ENCODE results near the gene USP46. TPM values are rescaled to one million over a fixed set of nuclear protein-coding genes. Genes with fewer than 3 reads are reported as not detected.

The USP46 gene
- total RNA-seq, 1 experiment from 2014 or later = 16.8 TPM

- POLR2A ChIA-PET = interaction anchor here (1.0 kb wide), 1 partner anchor 35 kb away, joined by 4 read pairs; no protein-coding TSS in a partner anchor
- no TSS peak for BruUV-seq (replicated peaks)
- Mint-ChIP-seq H3K27me3 (ENCODE audit: insufficient read depth, unreplicated experiment) (no peaks in the 10 kb centered on the region), H3K4me3 (ENCODE audit: unreplicated experiment) (no peak overlapping the region), H3K36me3 (ENCODE audit: insufficient read depth, unreplicated experiment) (no peaks in the 10 kb centered on the region), H3K4me1 (ENCODE audit: insufficient read depth, unreplicated experiment) (no peaks in the 10 kb centered on the region), H3K27ac (ENCODE audit: low read depth, unreplicated experiment) (no peak overlapping the region), H3K9me3 (ENCODE audit: unreplicated experiment) (no peaks in the 10 kb centered on the region)
- no peak for DNase-seq (ENCODE audit: unreplicated experiment)
- intact Hi-C loops (cut with micrococcal nuclease) = no loop called here
- CTCF ChIA-PET = interaction anchor here (0.5 kb wide), 1 partner anchor 308 kb away, joined by 3 read pairs; no protein-coding TSS in a partner anchor
- TF ChIP-seq CTCF (IDR thresholded peaks at IDR 0.05; ENCODE audit: unreplicated experiment) = no peak
These were observed 17.4 kb upstream of the USP46 start for GRCh38 chr4:52676536-52676935.

- no peak for DNase-seq (ENCODE audit: unreplicated experiment)
- TF ChIP-seq CTCF (IDR thresholded peaks at IDR 0.05; ENCODE audit: unreplicated experiment) = no peak
- H3K36me3 Mint-ChIP-seq (ENCODE audit: insufficient read depth, unreplicated experiment) = no peaks in the 10 kb centered on the region
- intact Hi-C loops (cut with micrococcal nuclease) = no loop called here
- BruUV-seq (replicated peaks) = no TSS peak
- ChIA-PET POLR2A (no interaction called here), CTCF (interaction anchor here (0.5 to 1.6 kb wide), 3 partner anchors 10 to 308 kb away, joined by 3 to 4 read pairs (median 3); no protein-coding TSS in a partner anchor)
- no peak overlapping the region for H3K27ac Mint-ChIP-seq (ENCODE audit: low read depth, unreplicated experiment)
- no peak overlapping the region for H3K4me3 Mint-ChIP-seq (ENCODE audit: unreplicated experiment)
- no peaks in the 10 kb centered on the region for H3K9me3 Mint-ChIP-seq (ENCODE audit: unreplicated experiment)
- H3K4me1 Mint-ChIP-seq (ENCODE audit: insufficient read depth, unreplicated experiment) = no peaks in the 10 kb centered on the region
- no peaks in the 10 kb centered on the region for H3K27me3 Mint-ChIP-seq (ENCODE audit: insufficient read depth, unreplicated experiment)
These were observed 16.0 kb upstream of the USP46 start for GRCh38 chr4:52675111-52675510.

GRCh38 chr4:52670739-52671138, 11.6 kb upstream of the USP46 start:
- no peak overlapping the region for H3K4me3 Mint-ChIP-seq (ENCODE audit: unreplicated experiment)
- H3K4me1 Mint-ChIP-seq (ENCODE audit: insufficient read depth, unreplicated experiment) = no peaks in the 10 kb centered on the region
- CTCF ChIA-PET = interaction anchor here (0.6 to 1.2 kb wide), 2 partner anchors 125 to 312 kb away, joined by 3 to 4 read pairs; no protein-coding TSS in a partner anchor
- TF ChIP-seq CTCF (IDR thresholded peaks at IDR 0.05; ENCODE audit: unreplicated experiment) = no peak
- H3K9me3 Mint-ChIP-seq (ENCODE audit: unreplicated experiment) = peaks cover 8% of the 10 kb centered on the region
- no peaks in the 10 kb centered on the region for H3K27me3 Mint-ChIP-seq (ENCODE audit: insufficient read depth, unreplicated experiment)
- no peaks in the 10 kb centered on the region for H3K36me3 Mint-ChIP-seq (ENCODE audit: insufficient read depth, unreplicated experiment)
- POLR2A ChIA-PET = interaction anchor here (0.6 to 1.7 kb wide), 2 partner anchors 9 to 137 kb away, joined by 3 to 4 read pairs; no protein-coding TSS in a partner anchor
- BruUV-seq (replicated peaks) = no TSS peak
- intact Hi-C loops (cut with micrococcal nuclease) = no loop called here
- DNase-seq (ENCODE audit: unreplicated experiment) = no peak
- H3K27ac Mint-ChIP-seq (ENCODE audit: low read depth, unreplicated experiment) = no peak overlapping the region

GRCh38 chr4:52670121-52670520, 11.0 kb upstream of the USP46 start:
- no peaks in the 10 kb centered on the region for H3K4me1 Mint-ChIP-seq (ENCODE audit: insufficient read depth, unreplicated experiment)
- TF ChIP-seq CTCF (IDR thresholded peaks at IDR 0.05; ENCODE audit: unreplicated experiment) = no peak
- intact Hi-C loops (cut with micrococcal nuclease) = no loop called here

More at GRCh38 chr4:52670121-52670520, 11.0 kb upstream of the USP46 start:
- ChIA-PET POLR2A (interaction anchor here (0.6 to 1.7 kb wide), 2 partner anchors 9 to 138 kb away, joined by 3 to 4 read pairs; no protein-coding TSS in a partner anchor), CTCF (interaction anchor here (1.2 kb wide), 1 partner anchor 313 kb away, joined by 4 read pairs; no protein-coding TSS in a partner anchor)
- H3K27ac Mint-ChIP-seq (ENCODE audit: low read depth, unreplicated experiment) = no peak overlapping the region
- H3K9me3 Mint-ChIP-seq (ENCODE audit: unreplicated experiment) = peaks cover 8% of the 10 kb centered on the region
- no peaks in the 10 kb centered on the region for H3K36me3 Mint-ChIP-seq (ENCODE audit: insufficient read depth, unreplicated experiment)
- no peaks in the 10 kb centered on the region for H3K27me3 Mint-ChIP-seq (ENCODE audit: insufficient read depth, unreplicated experiment)
- no TSS peak for BruUV-seq (replicated peaks)
- no peak overlapping the region for H3K4me3 Mint-ChIP-seq (ENCODE audit: unreplicated experiment)
- DNase-seq (ENCODE audit: unreplicated experiment) = no peak

All from MCF 10A (cell line).